ENCODE measurements around the gene MORN5.

Gene MORN5

DNA sequence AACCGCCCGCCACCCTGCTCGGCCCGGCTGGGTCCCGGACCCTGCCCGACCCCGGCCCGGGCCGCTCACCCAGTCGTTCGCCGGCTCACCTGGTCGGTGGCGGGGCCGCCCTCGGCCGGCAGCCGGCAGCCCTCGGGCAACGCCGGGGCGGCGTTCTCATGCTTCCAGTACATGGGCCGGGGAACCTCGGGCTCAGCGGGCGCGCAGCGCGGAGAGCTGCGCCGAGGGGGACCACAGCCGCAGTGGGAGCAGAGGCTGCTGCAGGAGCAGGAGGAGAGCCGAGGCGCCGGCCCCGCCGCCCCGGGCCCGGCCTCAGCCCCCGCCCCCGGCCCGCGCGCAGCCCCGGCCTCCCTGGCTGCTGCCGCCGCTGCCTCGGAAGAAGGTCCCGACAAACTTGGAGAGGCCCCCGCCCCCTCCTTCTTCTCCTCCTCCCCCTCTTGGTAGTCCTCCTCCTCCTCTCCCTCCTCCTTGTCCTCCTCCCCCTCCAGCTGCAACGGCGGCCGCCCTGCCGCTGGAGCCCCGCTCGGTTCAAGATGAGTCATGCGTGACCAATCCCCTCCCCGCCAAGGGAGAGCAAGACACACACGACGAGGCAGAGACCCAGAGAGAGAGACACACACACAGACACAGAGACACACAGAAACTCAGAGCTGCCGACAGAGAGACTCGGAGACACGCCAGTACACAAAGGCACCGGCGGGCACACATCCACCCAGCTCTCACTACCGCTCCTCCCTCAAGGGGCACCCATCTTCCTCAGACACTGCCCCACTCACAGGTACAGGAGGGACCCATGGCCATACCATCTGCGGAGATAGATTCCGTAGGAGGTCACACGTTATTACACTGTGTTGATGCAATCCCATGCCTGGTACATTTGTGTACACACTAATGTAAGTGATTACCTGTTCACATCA lies 69.1 kb downstream of the MORN5 start, which contains the start of gene LHX6:
Gene LHX6, minus strand, starts transcription at position 390 of the 917 bp plus-strand sequence. Its CDS starts 217 bp downstream, at position 173.
- DNase-seq (ENCODE audit: low spot score) (peak; percentile 16), FAIRE-seq (no peak)

GRCh38 chr9:122229485-122229837 lies 69.8 kb downstream of the MORN5 start:
- FAIRE-seq (no peak), DNase-seq (ENCODE audit: low spot score) (no peak)

DNA sequence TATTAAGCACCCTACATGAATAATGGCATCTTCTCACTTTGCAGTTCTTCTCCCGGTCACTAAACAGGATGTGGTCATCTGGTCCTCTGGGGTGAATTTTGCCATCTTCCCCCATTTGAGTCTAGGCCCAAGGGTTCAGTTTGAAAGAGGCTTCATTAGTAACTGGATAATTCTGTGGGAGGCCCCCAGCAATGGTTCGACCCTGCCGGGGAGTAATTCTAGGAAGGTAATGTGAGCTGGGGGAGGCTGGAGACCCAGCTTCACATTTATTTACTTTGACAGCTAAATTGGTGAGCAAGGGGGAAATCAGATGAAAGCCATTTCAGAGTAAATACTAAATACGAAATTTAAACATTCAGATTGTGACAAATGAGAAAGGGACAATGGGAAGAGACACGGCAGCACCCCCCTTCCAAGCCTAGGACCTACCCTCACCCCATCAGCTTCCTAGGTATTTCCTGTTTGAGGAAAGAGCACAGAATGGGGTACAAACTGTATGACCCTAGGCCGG lies 73.1 kb downstream of the MORN5 start:
- FAIRE-seq (no peak), DNase-seq (ENCODE audit: low spot score) (no peak)

- FAIRE-seq (no peak), DNase-seq (ENCODE audit: low spot score) (no peak)
Measured at GRCh38 chr9:122234022-122234748, 74.5 kb downstream of the MORN5 start.

DNA sequence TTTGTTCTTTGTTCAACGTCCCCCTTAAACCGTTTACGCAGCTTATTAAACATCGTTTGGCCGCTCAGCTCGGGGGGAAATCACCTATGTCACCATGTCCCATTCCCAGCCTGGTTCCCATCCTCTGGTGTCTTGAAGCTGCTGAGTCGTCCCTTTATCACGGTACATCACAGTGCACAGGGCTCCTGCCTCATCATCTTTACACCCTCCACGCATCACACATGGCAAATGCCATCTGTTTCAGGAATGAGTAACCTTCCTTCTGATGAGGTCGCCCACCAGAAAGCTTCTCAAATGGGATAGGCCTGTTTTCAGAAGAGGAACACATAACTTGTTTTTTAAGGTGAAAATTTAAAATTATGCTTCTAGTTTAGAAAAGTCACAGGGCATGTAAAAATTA lies 77.0 kb downstream of the MORN5 start:
- FAIRE-seq (no peak), DNase-seq (ENCODE audit: low spot score) (no peak)

- FAIRE-seq, result no peak
- DNase-seq (ENCODE audit: low spot score), result no peak
Measured at GRCh38 chr9:122239722-122240121, 80.0 kb downstream of the MORN5 start.

GRCh38 chr9:122244349-122244748 lies 84.6 kb downstream of the MORN5 start:
- no peak for DNase-seq (ENCODE audit: low spot score)
- FAIRE-seq, result no peak

- no peak for FAIRE-seq
- DNase-seq (ENCODE audit: low spot score), result no peak
Measured at GRCh38 chr9:122246666-122247065, 87.0 kb downstream of the MORN5 start.

- no peak for DNase-seq (ENCODE audit: low spot score)
- FAIRE-seq, result no peak
Measured at GRCh38 chr9:122248448-122248865, 88.7 kb downstream of the MORN5 start.

Data from RCC 7860 (cell line).